NCI-H2081 (cell line): ENCODE measurements around the gene PDK1.

Experiments
- DNase-seq, 2 experiments: peaks; one replicate each; lab custom pipeline; 2025; lab: John Stamatoyannopoulos, UW

Gene PDK1

GRCh38 chr2:172642301-172643020 is 86.6 kb downstream of the PDK1 start:
- no peak for DNase-seq

DNA sequence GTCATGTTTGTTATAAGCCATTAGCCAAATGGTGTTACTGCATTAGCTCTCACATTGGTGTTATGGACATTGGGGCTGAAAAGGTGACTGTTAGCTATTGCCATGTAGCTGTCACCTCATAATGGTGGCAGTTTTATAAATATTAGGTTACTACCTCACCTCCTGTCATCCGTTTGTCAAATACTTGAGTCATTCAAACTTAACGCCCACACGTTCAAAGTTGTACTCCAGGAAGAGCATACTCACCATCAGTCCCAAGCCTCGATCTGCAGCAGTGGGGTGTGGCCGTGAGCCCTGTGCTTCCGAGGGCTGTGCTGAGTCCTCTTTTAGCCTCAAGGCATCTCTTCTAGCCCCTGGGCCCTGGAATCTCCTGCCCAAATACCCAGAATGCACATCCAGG is 87.3 kb downstream of the PDK1 start:
- DNase-seq = no peak

GRCh38 chr2:172647439-172647838 is 91.5 kb downstream of the PDK1 start:
- no peak for DNase-seq

DNA sequence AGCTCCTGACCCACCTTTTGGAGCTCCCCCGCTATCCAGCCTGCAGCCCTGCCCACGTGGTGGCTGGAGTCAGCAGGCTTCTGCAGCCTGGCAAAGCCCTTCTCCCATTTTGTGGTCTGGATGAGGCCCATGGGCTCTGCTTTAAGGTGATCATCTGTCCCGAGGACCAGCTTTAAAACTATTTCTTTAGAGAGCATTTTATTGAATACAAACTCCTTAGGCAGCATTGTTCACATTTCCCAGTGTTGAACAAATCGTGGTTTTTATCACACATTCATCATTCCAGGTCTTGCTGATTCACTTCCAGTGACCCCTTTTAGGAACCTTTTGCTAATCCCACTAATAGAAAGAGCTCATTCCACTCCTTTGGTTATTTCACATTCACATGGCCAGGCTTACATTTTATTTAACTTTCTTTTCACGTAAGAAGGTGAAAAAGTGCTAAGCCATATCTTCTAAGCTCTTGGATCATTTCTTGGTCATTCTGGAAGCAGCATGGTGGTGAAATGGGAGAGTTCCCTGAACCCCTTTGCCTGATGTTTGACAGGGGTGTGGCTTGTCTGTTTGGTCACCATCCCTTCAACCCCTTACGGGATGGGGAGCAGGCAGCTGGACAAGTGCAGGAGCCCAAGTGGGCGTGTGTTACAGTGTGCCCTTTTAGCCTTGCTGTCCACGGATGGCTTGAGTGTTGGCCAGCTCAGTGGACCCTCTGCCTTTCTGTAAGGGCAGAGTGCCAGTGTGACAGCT is 99.4 kb downstream of the PDK1 start:
- DNase-seq = no peak

- no peak for DNase-seq
Measured at GRCh38 chr2:172655838-172656573, 100.1 kb downstream of the PDK1 start.
